Measurements from ENCODE around the gene PPP1R16B. TPM values are rescaled to one million over a fixed set of nuclear protein-coding genes. Genes with fewer than 3 reads are reported as not detected.

The PPP1R16B gene
- total RNA-seq, 2 experiments from 2014 or later: 87.6 to 91.1 TPM

DNA sequence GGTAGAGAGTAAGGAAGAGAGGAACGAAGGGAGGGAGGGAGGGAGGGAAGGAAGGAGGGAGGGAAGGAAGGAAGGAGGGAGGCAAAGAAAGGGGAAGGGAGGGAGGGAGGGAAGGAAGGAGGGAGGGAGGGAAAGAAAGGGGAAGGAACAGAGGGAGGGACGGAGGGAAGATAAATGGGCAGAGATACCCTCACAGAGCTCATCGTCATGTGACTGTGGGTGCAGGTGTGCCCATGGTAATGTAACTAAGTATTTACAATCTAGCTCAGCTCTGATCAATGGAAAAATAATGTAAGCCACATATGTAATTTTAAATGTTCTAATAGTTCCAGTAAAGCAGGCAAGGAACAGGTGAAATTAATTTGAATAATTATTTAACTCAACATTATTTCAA is 66.1 kb downstream of the PPP1R16B start:
- no peak for DNase-seq
- Histone ChIP-seq H3K4me3 (ENCODE audit: low read length) (no peak overlapping the region), H3K4me1 (ENCODE audit: insufficient read depth, low read length) (peaks cover 70% of the 10 kb centered on the region), H3K27me3 (ENCODE audit: control insufficient read depth in 1 of 2, insufficient read depth in 2 of 2, low read length in 2 of 2) (no peaks in the 10 kb centered on the region), H3K36me3 (ENCODE audit: insufficient read depth, low read length) (peaks cover 5% of the 10 kb centered on the region), H3K27ac (ENCODE audit: low read depth in 1 of 2, low read length in 2 of 2) (peak overlapping the region in 1 of 2 donors; percentile 76), H3K9me3 (ENCODE audit: control insufficient read depth in 1 of 2, insufficient read depth in 1 of 2, low read length in 2 of 2) (peaks cover 0 to 4% of the 10 kb centered on the region in 2 experiments)
- ChIA-PET POLR2A (interaction anchor here (0.6 to 5.9 kb wide), 5 partner anchors 8 to 470 kb away, joined by 3 to 107 read pairs (median 6); partner anchors contain the start of gene PPP1R16B), CTCF (no interaction called here)
- H3K27ac Mint-ChIP-seq: peak overlapping the region; percentile 89
- H3K4me3 Mint-ChIP-seq: peak overlapping the region; percentile 31
- peaks cover 73% of the 10 kb centered on the region for H3K4me1 Mint-ChIP-seq (ENCODE audit: low read depth)
- TF ChIP-seq, protein P1, sequence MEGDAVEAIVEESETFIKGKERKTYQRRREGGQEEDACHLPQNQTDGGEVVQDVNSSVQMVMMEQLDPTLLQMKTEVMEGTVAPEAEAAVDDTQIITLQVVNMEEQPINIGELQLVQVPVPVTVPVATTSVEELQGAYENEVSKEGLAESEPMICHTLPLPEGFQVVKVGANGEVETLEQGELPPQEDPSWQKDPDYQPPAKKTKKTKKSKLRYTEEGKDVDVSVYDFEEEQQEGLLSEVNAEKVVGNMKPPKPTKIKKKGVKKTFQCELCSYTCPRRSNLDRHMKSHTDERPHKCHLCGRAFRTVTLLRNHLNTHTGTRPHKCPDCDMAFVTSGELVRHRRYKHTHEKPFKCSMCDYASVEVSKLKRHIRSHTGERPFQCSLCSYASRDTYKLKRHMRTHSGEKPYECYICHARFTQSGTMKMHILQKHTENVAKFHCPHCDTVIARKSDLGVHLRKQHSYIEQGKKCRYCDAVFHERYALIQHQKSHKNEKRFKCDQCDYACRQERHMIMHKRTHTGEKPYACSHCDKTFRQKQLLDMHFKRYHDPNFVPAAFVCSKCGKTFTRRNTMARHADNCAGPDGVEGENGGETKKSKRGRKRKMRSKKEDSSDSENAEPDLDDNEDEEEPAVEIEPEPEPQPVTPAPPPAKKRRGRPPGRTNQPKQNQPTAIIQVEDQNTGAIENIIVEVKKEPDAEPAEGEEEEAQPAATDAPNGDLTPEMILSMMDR (IDR thresholded peaks at IDR 0.05): no peak
- H3K9me3 Mint-ChIP-seq: no peaks in the 10 kb centered on the region
- H3K27me3 Mint-ChIP-seq: no peaks in the 10 kb centered on the region
- intact Hi-C loops (cut with DNase I, micrococcal nuclease): loop anchor here in 1 of 2 experiments (5.0 kb wide), 1 partner anchor 64 kb away; the partner anchor contains the start of gene PPP1R16B
- no peak for ATAC-seq (ENCODE audit: poor library complexity)
- H3K36me3 Mint-ChIP-seq (ENCODE audit: low read depth): peaks cover 13% of the 10 kb centered on the region

DNA sequence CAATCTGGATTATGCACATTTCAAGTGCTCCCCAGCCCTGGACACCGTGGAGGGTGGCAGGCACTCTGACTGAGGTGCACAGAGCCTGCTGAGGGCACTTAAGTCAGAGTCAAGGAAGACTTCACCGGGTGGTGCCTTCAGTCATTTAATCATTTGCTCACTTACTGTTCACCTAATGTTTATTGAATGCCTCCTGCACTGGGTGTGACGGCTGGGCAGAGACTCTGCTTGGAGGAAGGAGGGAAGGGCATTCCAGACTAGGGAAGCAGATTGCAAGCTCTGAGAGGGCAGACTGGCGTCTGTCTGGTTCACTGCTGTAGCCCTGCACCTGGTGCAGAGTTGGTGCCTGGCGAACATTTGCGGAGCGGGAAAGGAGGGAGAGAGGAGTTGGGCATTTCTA is 66.5 kb downstream of the PPP1R16B start:
- peaks cover 70% of the 10 kb centered on the region for H3K4me1 ChIP-seq (ENCODE audit: insufficient read depth, low read length)
- H3K4me3 ChIP-seq (ENCODE audit: low read length): peak overlapping the region; percentile 44
- no peak for DNase-seq
- peak overlapping the region; percentile 89 for H3K27ac Mint-ChIP-seq
- no peak for ATAC-seq (ENCODE audit: poor library complexity)
- peak overlapping the region; percentile 76 to 89 for H3K27ac ChIP-seq (ENCODE audit: low read depth in 1 of 2, low read length in 2 of 2)
- H3K9me3 Mint-ChIP-seq: no peaks in the 10 kb centered on the region
- no peaks in the 10 kb centered on the region for H3K27me3 Mint-ChIP-seq
- ChIA-PET POLR2A (interaction anchor here (1.0 to 5.9 kb wide), 5 partner anchors 15 to 66 kb away, joined by 3 to 107 read pairs (median 6); partner anchors contain the start of gene PPP1R16B), CTCF (no interaction called here)
- intact Hi-C loops (cut with DNase I, micrococcal nuclease): loop anchor here (2.0 to 5.0 kb wide), 2 partner anchors 27 to 65 kb away; partner anchors contain the start of gene PPP1R16B (in 1 of the 2)
- H3K27me3 ChIP-seq (ENCODE audit: control insufficient read depth in 1 of 2, insufficient read depth in 2 of 2, low read length in 2 of 2): no peaks in the 10 kb centered on the region
- peak overlapping the region; percentile 86 for H3K4me3 Mint-ChIP-seq
- peaks cover 3% of the 10 kb centered on the region for H3K36me3 ChIP-seq (ENCODE audit: insufficient read depth, low read length)
- H3K9me3 ChIP-seq (ENCODE audit: control insufficient read depth in 1 of 2, insufficient read depth in 1 of 2, low read length in 2 of 2): peaks cover 0 to 4% of the 10 kb centered on the region in 2 experiments
- peaks cover 8% of the 10 kb centered on the region for H3K36me3 Mint-ChIP-seq (ENCODE audit: low read depth)
- H3K4me1 Mint-ChIP-seq (ENCODE audit: low read depth): peaks cover 78% of the 10 kb centered on the region
- TF ChIP-seq, protein P1 (IDR thresholded peaks at IDR 0.05): no peak

DNA sequence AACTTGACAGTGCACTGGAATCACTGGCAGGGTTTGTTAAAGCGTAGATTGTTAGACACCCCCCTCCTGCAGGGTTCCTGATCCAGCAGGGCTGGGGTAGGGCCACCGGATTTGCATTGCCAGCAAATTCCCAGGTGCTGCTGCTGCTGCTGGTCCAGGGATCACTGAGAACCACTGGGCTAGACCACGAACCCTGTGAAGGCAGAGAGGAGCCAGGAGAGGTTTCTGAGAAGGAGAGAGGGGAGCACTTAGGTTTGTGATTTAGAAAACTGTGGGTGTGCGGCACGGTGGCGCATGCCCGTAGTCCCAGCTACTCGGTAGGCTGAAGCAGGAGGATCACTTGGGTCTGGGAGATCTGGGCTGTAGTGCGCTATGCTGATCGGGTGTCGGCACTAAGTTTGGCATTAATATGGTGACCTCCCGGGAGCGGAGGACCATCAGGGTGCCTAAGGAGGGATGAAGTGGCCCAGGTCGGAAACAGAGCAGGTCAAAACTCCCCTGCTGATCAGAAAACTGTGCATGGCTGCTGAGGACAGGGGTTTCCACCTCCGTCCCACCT is 67.1 kb downstream of the PPP1R16B start:
- intact Hi-C loops (cut with DNase I, micrococcal nuclease): loop anchor here (1.0 to 5.0 kb wide), 3 partner anchors 28 to 67 kb away; partner anchors contain the start of gene PPP1R16B (in 2 of the 2)
- no peaks in the 10 kb centered on the region for H3K27me3 ChIP-seq (ENCODE audit: control insufficient read depth in 1 of 2, insufficient read depth in 2 of 2, low read length in 2 of 2)
- H3K4me1 ChIP-seq (ENCODE audit: insufficient read depth, low read length): peaks cover 73% of the 10 kb centered on the region
- peaks cover 0 to 4% of the 10 kb centered on the region in 2 experiments for H3K9me3 ChIP-seq (ENCODE audit: control insufficient read depth in 1 of 2, insufficient read depth in 1 of 2, low read length in 2 of 2)
- peaks cover 3% of the 10 kb centered on the region for H3K36me3 ChIP-seq (ENCODE audit: insufficient read depth, low read length)
- Mint-ChIP-seq H3K4me1 (ENCODE audit: low read depth) (peaks cover 84% of the 10 kb centered on the region), H3K9me3 (no peaks in the 10 kb centered on the region), H3K27me3 (no peaks in the 10 kb centered on the region), H3K4me3 (peak overlapping the region; percentile 86), H3K27ac (peak overlapping the region; percentile 89), H3K36me3 (ENCODE audit: low read depth) (peaks cover 6% of the 10 kb centered on the region)
- ATAC-seq (ENCODE audit: poor library complexity): no peak
- DNase-seq: peak in 1 of 14 experiments; percentile 29
- H3K4me3 ChIP-seq (ENCODE audit: low read length): peak overlapping the region; percentile 44
- H3K27ac ChIP-seq (ENCODE audit: low read depth in 1 of 2, low read length in 2 of 2): peak overlapping the region; percentile 76 to 89
- CTCF ChIA-PET: interaction anchor here (0.6 to 3.1 kb wide), 3 partner anchors 32 to 124 kb away, joined by 3 to 8 read pairs (median 3); no protein-coding TSS in a partner anchor
- POLR2A ChIA-PET: interaction anchor here (0.7 to 5.9 kb wide), 7 partner anchors 11 to 67 kb away, joined by 3 to 107 read pairs (median 6); partner anchors contain the start of gene PPP1R16B
- TF ChIP-seq, protein P1 (IDR thresholded peaks at IDR 0.05): no peak

Measured in CD4-positive, alpha-beta T cell (primary cell).